Mesodermal cell (in vitro differentiated cells): Measurements from ENCODE around the gene S1PR4.

Source experiments
- H3K27ac ChIP-seq: 2 replicates; pipeline ENCODE4 v1.7.0; 2013; ENCODE audit warnings: mild to moderate bottlenecking, low read depth, low read length, moderate library complexity; ENCODE audit not compliant: severe bottlenecking
- H3K36me3 ChIP-seq: 2 replicates; pipeline ENCODE4 v1.7.1; 2013; ENCODE audit warnings: mild to moderate bottlenecking, low read length, moderate library complexity; ENCODE audit not compliant: control insufficient read depth, insufficient read depth
- H3K4me1 ChIP-seq: one replicate; pipeline ENCODE4 v1.7.1; 2013; ENCODE audit warnings: mild to moderate bottlenecking, low read length; ENCODE audit not compliant: insufficient read depth, control insufficient read depth, poor library complexity, severe bottlenecking
- H3K4me3 ChIP-seq: 2 replicates; pipeline ENCODE4 v1.7.0; 2013; ENCODE audit warnings: low read length, control low read depth, mild to moderate bottlenecking; ENCODE audit not compliant: insufficient read depth, poor library complexity, severe bottlenecking; ENCODE audit errors: extremely low read depth
- H3K9me3 ChIP-seq: 2 replicates; pipeline ENCODE4 v1.7.1; 2013; ENCODE audit warnings: mild to moderate bottlenecking, low read length, moderate library complexity; ENCODE audit not compliant: control insufficient read depth
- WGBS, 2 experiments: methylation state at CpG; one replicate each; pipeline ENCODE4 v1.1.5; 2013; ENCODE audit warnings: missing lambda C conversion rate in 2 of 2; ENCODE audit not compliant: insufficient coverage in 2 of 2; 5-methylcytosine and 5-hydroxymethylcytosine counted together

S1PR4 gene

DNA sequence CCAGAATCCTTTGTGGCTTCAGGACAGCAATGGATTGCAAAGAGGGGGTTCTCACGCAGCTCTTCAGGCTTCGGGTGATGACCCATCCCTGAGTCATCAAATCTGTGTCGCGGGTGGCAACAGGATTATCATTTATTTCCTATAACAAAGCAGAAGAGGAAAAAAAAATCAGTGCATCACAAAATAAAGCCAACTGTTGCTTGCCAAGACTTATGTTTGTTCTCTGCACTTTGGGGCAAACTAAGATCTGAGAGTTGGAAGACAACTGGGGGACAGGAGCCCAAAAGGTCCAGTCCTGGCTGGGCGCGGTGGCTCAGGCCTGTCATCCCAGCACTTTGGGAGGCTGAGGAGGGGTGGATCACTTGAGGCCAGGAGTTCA is 36.3 kb upstream of the S1PR4 start:
- peaks cover 5% of the 10 kb centered on the region for H3K4me1 ChIP-seq
- no peaks in the 10 kb centered on the region for H3K9me3 ChIP-seq
- no peak overlapping the region for H3K27ac ChIP-seq
- no peaks in the 10 kb centered on the region for H3K36me3 ChIP-seq
- 100% methylated on average over 2 of the region's 6 CpGs; no CpG with 5 or more reads in 1 of the 2 experiments for WGBS, 2 experiments
- no peak overlapping the region for H3K4me3 ChIP-seq

DNA sequence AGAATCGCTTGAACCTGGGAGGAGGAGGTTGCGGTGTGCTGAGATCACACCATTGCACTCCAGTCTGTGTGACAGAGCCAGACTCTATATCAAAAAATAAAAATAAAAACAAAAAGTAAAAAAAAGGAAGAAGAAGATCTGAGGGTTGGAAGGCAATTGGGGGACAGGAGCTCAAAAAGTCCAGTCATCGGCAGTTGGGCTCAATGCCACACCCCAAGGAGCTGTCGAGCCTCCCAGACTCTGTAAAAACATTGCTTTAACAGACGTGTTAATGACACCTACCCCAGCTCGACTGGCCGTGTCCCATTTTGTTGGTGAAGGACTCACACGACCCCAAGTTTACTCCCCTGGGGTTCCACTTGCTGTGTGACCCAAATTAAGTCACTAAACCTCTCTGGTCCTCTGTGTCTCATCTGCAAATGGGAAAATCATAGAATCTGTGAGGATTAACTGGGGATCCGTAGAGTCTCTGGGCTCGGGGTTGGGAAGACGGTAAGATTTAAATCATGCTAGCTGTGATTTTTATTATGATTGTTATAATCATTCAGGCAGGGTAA is 35.7 kb upstream of the S1PR4 start:
- WGBS, 2 experiments = 80 to 84% methylated on average over 7 to 9 of the region's 11 CpGs
- Histone ChIP-seq H3K36me3 (no peaks in the 10 kb centered on the region), H3K4me1 (peaks cover 5% of the 10 kb centered on the region), H3K4me3 (no peak overlapping the region), H3K9me3 (no peaks in the 10 kb centered on the region), H3K27ac (no peak overlapping the region)

DNA sequence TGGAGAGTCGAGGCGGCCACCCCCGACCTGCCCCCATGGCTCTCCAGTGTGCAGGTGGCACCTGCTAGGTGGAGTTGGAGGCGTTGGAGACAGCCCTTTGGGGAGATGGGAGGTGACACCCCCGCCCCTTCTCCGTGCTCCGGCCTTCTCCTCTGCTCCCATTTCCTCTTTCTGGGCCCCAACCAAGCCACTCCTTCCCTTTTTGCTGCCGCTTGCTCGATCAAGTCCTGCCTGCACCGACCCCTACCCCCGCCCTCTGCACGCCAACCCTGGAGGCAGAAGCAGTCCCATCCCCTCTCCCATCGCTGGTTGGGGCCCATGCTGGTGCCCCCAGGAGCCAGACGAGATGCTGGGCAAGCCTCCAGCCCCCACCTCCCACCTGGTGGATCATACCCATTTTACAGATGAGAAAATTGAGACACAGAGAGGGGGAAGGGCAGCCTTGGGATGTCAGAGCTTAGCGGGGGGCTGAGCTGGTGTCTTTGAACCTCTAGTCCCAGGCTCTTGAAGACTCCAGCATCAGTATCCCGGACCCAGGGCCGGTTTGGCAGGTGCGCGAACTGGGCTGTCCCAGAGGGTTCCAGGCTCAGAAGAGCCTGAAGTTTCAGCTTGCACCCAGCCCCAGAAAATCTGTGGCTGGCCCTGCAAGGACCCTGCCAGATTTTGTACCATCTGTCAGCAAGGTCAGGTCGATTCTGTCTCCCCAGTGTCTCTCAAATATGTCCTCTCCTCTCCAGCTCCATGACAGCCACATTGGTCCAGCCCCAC is 32.5 kb upstream of the S1PR4 start:
- no peaks in the 10 kb centered on the region for H3K9me3 ChIP-seq
- 84 to 87% methylated on average over 12 of the region's 20 CpGs for WGBS, 2 experiments
- peaks cover 18% of the 10 kb centered on the region for H3K4me1 ChIP-seq
- no peaks in the 10 kb centered on the region for H3K36me3 ChIP-seq
- no peak overlapping the region for H3K4me3 ChIP-seq
- H3K27ac ChIP-seq = no peak overlapping the region

DNA sequence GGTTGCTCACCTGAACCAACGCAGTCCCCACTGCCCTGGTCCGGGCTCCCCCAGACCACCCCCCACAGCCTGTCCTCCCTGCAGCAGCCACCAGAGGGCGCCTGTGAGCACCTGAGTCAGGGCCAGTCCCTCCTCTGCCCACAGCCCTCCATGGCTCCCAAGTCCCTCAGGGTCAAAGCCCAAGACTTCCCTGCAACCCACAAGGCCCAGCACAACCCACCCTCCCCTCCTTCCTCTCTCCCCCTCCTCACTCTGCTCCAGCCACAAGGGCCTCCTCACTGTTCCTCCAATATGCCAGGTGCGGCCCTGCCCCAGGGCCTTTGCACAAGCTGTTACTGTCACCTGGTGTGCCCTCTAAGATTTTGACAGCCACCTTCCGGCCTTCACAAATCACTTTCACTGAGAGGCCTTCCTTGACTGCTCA is 31.9 kb upstream of the S1PR4 start:
- H3K9me3 ChIP-seq = no peaks in the 10 kb centered on the region
- no peaks in the 10 kb centered on the region for H3K36me3 ChIP-seq
- no peak overlapping the region for H3K4me3 ChIP-seq
- 68 to 82% methylated on average over 2 to 5 of the region's 5 CpGs for whole genome bisulfite sequencing, 2 experiments
- H3K4me1 ChIP-seq = peaks cover 16% of the 10 kb centered on the region
- no peak overlapping the region for H3K27ac ChIP-seq

DNA sequence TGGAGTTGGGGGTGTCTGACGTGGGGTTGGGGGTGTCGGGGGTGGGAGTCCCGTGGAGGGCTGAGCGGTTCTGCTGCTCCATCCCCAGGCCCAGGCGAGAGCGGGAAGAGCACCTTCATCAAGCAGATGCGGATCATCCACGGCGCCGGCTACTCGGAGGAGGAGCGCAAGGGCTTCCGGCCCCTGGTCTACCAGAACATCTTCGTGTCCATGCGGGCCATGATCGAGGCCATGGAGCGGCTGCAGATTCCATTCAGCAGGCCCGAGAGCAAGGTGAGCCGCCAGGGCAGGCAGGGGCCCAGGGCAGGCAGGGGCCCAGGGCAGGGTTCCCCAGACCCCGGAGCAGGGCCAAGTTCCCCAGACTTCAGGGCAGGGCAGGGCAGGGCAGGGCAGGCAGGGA is 30.1 kb upstream of the S1PR4 start:
- H3K9me3 ChIP-seq = no peaks in the 10 kb centered on the region
- H3K4me3 ChIP-seq = no peak overlapping the region
- no peak overlapping the region for H3K27ac ChIP-seq
- peaks cover 15% of the 10 kb centered on the region for H3K4me1 ChIP-seq
- no peaks in the 10 kb centered on the region for H3K36me3 ChIP-seq
- 90 to 93% methylated on average over 18 to 20 of the region's 20 CpGs for WGBS, 2 experiments

DNA sequence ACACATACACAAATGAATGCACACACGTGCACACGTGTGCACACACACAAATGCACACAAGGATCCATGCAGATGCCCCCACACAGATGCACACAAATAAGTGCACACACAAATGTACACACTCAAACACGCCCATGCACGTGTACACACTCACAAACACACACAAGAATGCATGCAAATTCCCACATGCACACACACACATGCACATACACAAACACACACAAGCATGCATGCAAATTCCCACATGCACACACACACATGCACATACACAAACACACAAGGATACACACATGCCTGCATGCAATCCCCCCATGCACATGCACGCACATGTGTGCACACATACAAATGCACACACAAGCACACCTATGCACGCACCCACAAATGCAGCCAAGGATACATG is 29.5 kb upstream of the S1PR4 start:
- peaks cover 15% of the 10 kb centered on the region for H3K4me1 ChIP-seq
- H3K4me3 ChIP-seq = no peak overlapping the region
- H3K9me3 ChIP-seq = no peaks in the 10 kb centered on the region
- H3K27ac ChIP-seq = no peak overlapping the region
- no peaks in the 10 kb centered on the region for H3K36me3 ChIP-seq
- 85 to 92% methylated on average over 6 of the region's 6 CpGs for WGBS, 2 experiments

DNA sequence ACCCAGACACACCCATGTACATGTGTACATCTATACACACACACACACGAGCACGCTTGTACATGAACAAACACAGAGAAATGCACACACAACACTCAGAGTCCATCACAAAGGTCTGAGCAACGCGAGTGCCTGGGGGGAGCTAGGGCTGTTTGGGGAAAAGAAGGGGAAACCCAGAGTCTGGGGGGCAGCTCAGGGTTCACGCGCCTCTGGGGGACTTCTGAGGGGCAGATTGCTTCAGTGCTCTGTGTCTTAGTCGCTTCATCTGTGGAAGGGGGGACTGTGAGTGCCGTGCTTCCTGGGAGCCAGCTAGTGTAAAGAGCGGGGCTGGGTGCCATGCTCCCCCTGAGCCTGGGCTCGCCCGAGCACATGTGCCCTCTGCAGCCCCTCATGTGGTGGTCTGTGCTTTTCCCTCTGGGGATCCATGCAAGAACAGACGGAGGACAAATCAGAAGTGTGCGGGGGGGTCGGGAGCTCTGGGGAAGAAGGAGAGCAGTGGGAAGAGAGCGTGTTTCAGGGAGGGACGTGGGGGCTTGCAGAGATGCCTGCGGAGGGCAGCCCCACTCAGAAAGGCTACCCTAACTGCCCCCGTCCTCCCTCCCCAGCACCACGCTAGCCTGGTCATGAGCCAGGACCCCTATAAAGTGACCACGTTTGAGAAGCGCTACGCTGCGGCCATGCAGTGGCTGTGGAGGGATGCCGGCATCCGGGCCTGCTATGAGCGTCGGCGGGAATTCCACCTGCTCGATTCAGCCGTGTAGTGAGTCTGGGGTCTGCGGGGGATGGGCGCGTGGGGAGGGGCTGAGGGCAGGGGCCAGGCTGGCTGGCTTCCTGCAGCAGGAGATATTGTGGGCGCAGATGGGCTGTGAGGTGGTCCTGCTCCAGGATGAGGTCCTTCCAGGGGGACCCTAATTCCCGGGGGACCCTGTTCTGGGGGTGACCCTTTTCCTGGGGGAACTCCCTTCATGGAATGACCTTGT is 28.8 kb upstream of the S1PR4 start:
- H3K36me3 ChIP-seq = no peaks in the 10 kb centered on the region
- no peaks in the 10 kb centered on the region for H3K9me3 ChIP-seq
- 57 to 70% methylated on average over 21 to 28 of the region's 35 CpGs for WGBS, 2 experiments
- H3K27ac ChIP-seq = no peak overlapping the region
- no peak overlapping the region for H3K4me3 ChIP-seq
- H3K4me1 ChIP-seq = peaks cover 19% of the 10 kb centered on the region

DNA sequence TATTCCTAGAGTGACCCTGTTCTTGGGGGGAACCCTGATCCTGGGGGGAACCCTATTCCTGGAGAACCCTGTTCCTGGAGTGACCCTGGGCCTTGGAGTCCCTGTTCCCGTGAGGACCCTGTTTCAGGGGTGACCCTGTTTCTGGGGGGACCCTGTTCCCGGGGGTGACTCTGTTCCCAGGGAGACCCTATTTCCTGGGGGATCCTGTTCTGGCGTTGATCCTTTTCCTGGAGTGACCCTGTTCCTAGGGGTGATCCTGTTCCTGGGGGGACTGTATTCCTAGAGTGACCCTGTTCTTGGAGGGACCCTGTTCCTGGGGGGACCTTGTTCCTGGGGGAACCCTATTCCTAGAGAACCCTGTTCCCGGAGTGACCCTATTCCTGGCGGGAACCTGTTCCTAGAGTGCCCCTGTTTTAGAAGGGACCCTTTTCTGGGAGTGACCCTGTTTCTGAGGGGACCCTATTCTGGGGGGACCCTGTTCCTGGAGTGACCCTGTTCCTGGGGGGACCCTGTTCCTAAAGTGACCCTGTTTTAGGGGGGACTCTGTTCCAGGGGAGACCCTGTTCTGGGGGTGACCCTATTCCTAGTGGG is 27.7 kb upstream of the S1PR4 start:
- no peak overlapping the region for H3K27ac ChIP-seq
- 86 to 92% methylated on average over 3 to 4 of the region's 5 CpGs for WGBS, 2 experiments
- H3K4me3 ChIP-seq = no peak overlapping the region
- peaks cover 21% of the 10 kb centered on the region for H3K4me1 ChIP-seq
- H3K9me3 ChIP-seq = no peaks in the 10 kb centered on the region
- no peaks in the 10 kb centered on the region for H3K36me3 ChIP-seq

DNA sequence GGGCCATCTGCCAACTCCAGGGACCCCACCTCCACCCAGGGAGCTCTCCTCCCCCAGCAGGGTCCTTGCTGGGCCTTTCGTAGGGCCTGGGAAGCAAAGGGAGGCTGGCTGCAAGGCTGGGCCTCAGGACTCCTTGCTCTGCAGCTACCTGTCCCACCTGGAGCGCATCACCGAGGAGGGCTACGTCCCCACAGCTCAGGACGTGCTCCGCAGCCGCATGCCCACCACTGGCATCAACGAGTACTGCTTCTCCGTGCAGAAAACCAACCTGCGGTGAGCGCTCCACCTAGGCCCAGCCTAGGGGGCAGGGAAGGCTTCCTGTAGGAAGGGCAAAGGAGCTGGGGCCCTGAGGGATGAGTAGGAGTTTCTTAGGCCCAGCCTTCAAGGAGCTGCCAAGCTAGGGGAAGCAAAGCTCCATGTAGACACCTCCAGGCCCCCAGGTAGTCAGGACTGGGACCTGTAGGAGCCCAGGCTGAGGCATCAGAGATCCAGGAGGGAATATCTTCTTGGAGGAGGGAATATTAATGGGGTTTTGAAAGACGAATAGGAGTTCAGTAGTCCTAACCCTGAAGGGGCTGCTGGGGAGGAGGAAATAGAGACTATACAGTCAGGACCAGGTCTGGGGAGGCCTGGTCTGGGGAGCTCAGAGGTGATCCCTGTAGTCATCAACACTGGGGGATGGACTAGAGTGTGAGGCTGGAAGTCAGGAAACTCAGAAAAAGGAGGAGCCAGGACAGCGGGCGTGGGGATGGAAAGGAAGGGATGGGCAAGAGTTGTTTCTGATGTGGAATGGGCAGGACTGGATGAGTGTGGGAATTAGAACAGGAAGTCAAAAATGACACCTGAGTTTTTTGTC is 26.8 kb upstream of the S1PR4 start:
- H3K27ac ChIP-seq = no peak overlapping the region
- H3K36me3 ChIP-seq = no peaks in the 10 kb centered on the region
- H3K9me3 ChIP-seq = no peaks in the 10 kb centered on the region
- H3K4me3 ChIP-seq = no peak overlapping the region
- H3K4me1 ChIP-seq = peaks cover 21% of the 10 kb centered on the region
- 71 to 74% methylated on average over 12 to 14 of the region's 14 CpGs for WGBS, 2 experiments

DNA sequence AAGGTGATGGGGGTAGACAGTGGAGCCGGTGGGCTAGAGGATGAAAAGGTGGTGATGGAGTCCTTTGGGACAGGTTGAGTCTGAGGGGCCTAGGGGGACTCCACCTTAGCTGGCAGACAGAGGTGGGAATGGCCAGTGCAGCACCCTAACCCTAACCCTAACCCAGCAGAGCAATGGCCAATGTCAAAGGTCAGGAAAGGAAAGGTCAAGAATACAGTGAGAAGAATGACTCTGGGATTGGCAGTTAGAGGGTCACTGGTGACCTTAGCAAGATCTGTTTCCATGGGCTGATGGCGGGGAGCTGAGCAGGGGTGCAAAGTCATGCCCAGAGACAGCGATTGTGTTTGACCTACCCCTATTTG is 26.2 kb upstream of the S1PR4 start:
- 90 to 96% methylated on average over 2 to 3 of the region's 3 CpGs for WGBS, 2 experiments

More for the DNA sequence above, 26.2 kb upstream of the S1PR4 start:
- no peak overlapping the region for H3K4me3 ChIP-seq
- no peaks in the 10 kb centered on the region for H3K36me3 ChIP-seq
- peaks cover 21% of the 10 kb centered on the region for H3K4me1 ChIP-seq
- H3K9me3 ChIP-seq = no peaks in the 10 kb centered on the region
- H3K27ac ChIP-seq = no peak overlapping the region
